Left lung (tissue), 10 donors: ENCODE measurements around the gene TBCD. TPM values are rescaled to one million over a fixed set of nuclear protein-coding genes. Genes with fewer than 3 reads are reported as not detected.

Source experiments
- ATAC-seq: fragments of 200-7000 bp; cut with Tn5 transposase; one replicate; pipeline ENCODE4 v1.9.1; 2020; ENCODE audit warnings: moderate library complexity
- DNase-seq, 4 donors: peaks; one replicate each; pipeline ENCODE4 v3.0.0-alpha.2; 2013 to 2020
- H3K27ac ChIP-seq, 2 donors: fragments of 200-600 bp; sonication (generic) in 1 of 2; one replicate each; pipeline versions ENCODE4 v1.5.0 to v1.8.0; 2020 to 2021
- H3K27me3 ChIP-seq, 2 donors: fragments of 200-600 bp; sonication (generic) in 1 of 2; one replicate each; pipeline versions ENCODE4 v1.5.0 to v1.8.0; 2020 to 2021
- H3K36me3 ChIP-seq, 2 donors: fragments of 200-600 bp; sonication (generic) in 1 of 2; one replicate each; pipeline versions ENCODE4 v1.5.0 to v1.8.0; 2020 to 2021
- H3K4me1 ChIP-seq, 2 donors: fragments of 200-600 bp; one replicate each; pipeline ENCODE4 v1.8.0; 2021
- H3K4me3 ChIP-seq, 2 donors: fragments of 200-600 bp; sonication (generic) in 1 of 2; one replicate each; pipeline versions ENCODE4 v1.5.0 to v1.8.0; 2020 to 2021; ENCODE audit warnings: mild to moderate bottlenecking in 1 of 2
- H3K9me3 ChIP-seq, 2 donors: fragments of 200-600 bp; sonication (generic) in 1 of 2; one replicate each; pipeline versions ENCODE4 v1.5.0 to v1.8.0; 2020 to 2021
- CTCF ChIP-seq, 2 donors: fragments of 200-600 bp; sonication (generic) in 1 of 2; IDR thresholded peaks; one replicate each; pipeline versions ENCODE4 v1.5.0 to v1.8.0; 2021; ENCODE audit warnings: antibody characterized with exemption in 2 of 2
- intact Hi-C, 2 donors: fragments of 100-400 bp; cut with DNase I; formaldehyde crosslinking; loops; one replicate each; pipeline versions ENCODE4 v1.11.2 to v1.14.2; 2022
- polyA plus RNA-seq, 6 donors: library from polyadenylated mRNA; unstranded; fragments of 120-200 nt; gene quantifications; one replicate each; pipeline ENCODE4 v1.2.1, GENCODE V29; 2013; ENCODE audit not compliant: insufficient read length in 6 of 6
- total RNA-seq, 2 donors: library from RNA; stranded (reverse); fragmentation: NEBNext Ultra II Directional; extraction: Animal tissue kit (Norgen Biotek cat#: 25700); gene quantifications; one replicate each; pipeline ENCODE4 v1.2.1, GENCODE V29; 2021
- donor health status: DM: no; HTN: yes; CAD: no.
- donor health status: DM: no; HTN: no; CAD: no.

The TBCD gene
- total and polyA plus RNA-seq, 8 donors: 87.2 to 133 (median 104) TPM

GRCh38 chr17:82915757-82916027, 163.8 kb downstream of the TBCD start:
- Histone ChIP-seq H3K36me3 (peaks cover 0 to 43% of the 10 kb centered on the region in 2 donors), H3K27ac (no peak overlapping the region), H3K27me3 (no peaks in the 10 kb centered on the region), H3K4me3 (no peak overlapping the region), H3K4me1 (peaks cover 0 to 13% of the 10 kb centered on the region in 2 donors), H3K9me3 (no peaks in the 10 kb centered on the region)
- intact Hi-C loops: no loop called here
- DNase-seq (peak in 1 of 4 donors; percentile 37), ATAC-seq (no peak)
- no peak for TF ChIP-seq CTCF (IDR thresholded peaks at IDR 0.05)

- Histone ChIP-seq H3K27ac (no peak overlapping the region), H3K4me1 (no peaks in the 10 kb centered on the region), H3K4me3 (no peak overlapping the region), H3K36me3 (peaks cover 0 to 44% of the 10 kb centered on the region in 2 donors), H3K27me3 (no peaks in the 10 kb centered on the region), H3K9me3 (no peaks in the 10 kb centered on the region)
- DNase-seq (peak in 1 of 4 donors; percentile 69), ATAC-seq (peak; percentile 29)
- intact Hi-C loops: no loop called here
- TF ChIP-seq CTCF (IDR thresholded peaks at IDR 0.05): peak; percentile 34 to 41
Observed at GRCh38 chr17:82917699-82918345, 166.0 kb downstream of the TBCD start.

- intact Hi-C loops: no loop called here
- Histone ChIP-seq H3K36me3 (peaks cover 0 to 44% of the 10 kb centered on the region in 2 donors), H3K4me1 (no peaks in the 10 kb centered on the region), H3K27ac (no peak overlapping the region), H3K9me3 (no peaks in the 10 kb centered on the region), H3K27me3 (no peaks in the 10 kb centered on the region), H3K4me3 (no peak overlapping the region)
- TF ChIP-seq CTCF (IDR thresholded peaks at IDR 0.05): no peak
- peak in 1 of 4 donors; percentile 34 for DNase-seq
- ATAC-seq: no peak
Observed at GRCh38 chr17:82918508-82918907, 166.6 kb downstream of the TBCD start.

- ATAC-seq: no peak
- intact Hi-C loops: no loop called here
- no peak overlapping the region for H3K4me3 ChIP-seq
- no peaks in the 10 kb centered on the region for H3K9me3 ChIP-seq
- H3K27ac ChIP-seq: no peak overlapping the region
- DNase-seq: peak in 1 of 4 donors; percentile 61
- peaks cover 0 to 56% of the 10 kb centered on the region in 2 donors for H3K36me3 ChIP-seq
- TF ChIP-seq CTCF (IDR thresholded peaks at IDR 0.05): no peak
- H3K4me1 ChIP-seq: no peaks in the 10 kb centered on the region
- no peaks in the 10 kb centered on the region for H3K27me3 ChIP-seq
Observed at GRCh38 chr17:82920150-82920549, 168.3 kb downstream of the TBCD start.

- H3K4me3 ChIP-seq: no peak overlapping the region
- peak in 1 of 4 donors; percentile 62 for DNase-seq
- H3K9me3 ChIP-seq: no peaks in the 10 kb centered on the region
- H3K27me3 ChIP-seq: no peaks in the 10 kb centered on the region
- no peaks in the 10 kb centered on the region for H3K4me1 ChIP-seq
- H3K36me3 ChIP-seq: peaks cover 0 to 56% of the 10 kb centered on the region in 2 donors
- TF ChIP-seq CTCF (IDR thresholded peaks at IDR 0.05): no peak
- H3K27ac ChIP-seq: no peak overlapping the region
- intact Hi-C loops: no loop called here
- no peak for ATAC-seq
Observed at GRCh38 chr17:82920715-82921114, 168.8 kb downstream of the TBCD start.
